GM12875 (cell line): ENCODE data around the gene NT5DC1.

Source experiments
- H3K4me3 ChIP-seq: one replicate; pipeline ENCODE4 v1.5.1; 2011; ENCODE audit warnings: low read depth, low read length, control low read depth
- TF ChIP-seq, protein P1 (sequence below): IDR thresholded peaks from 2 replicates; pipeline ENCODE4 v1.5.1; 2011; ENCODE audit warnings: low read depth, mild to moderate bottlenecking, control low read depth, inconsistent platforms, low read length, moderate library complexity, borderline replicate concordance; ENCODE audit not compliant: insufficient read depth

NT5DC1 gene

DNA sequence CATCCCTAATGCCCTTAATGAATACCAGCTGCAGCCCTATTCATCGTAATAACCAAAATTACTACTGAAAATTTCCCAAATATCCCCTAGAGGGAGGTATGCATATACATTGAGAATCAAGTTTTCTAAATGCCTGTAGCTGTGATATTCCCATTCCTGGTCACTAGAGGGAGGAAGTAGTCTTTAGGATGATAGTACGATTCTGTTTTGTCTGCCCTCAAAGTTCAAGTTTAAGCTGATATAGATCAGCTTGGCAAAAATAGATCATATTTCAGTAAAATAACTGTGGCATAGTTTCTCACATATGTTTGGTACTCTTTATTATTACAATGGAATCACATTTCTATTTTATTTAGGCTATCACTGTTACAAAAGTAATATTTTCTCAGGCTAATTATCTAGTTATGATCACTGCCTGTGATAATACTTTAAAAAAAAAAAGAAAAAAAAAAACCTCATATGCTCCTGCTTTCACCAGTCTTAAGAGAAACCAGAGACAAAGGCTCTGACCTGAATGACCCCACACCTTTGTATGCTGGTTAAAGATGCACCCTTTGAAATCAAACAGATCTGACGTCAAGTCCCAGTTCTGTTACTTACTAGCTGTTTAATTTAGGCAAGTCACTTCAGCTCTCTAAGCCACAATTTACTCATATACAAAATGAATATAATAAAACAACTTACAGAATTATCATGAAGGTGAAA, 168.1 kb downstream of the NT5DC1 start:
- H3K4me3 ChIP-seq = no peak overlapping the region
- TF ChIP-seq, protein P1, sequence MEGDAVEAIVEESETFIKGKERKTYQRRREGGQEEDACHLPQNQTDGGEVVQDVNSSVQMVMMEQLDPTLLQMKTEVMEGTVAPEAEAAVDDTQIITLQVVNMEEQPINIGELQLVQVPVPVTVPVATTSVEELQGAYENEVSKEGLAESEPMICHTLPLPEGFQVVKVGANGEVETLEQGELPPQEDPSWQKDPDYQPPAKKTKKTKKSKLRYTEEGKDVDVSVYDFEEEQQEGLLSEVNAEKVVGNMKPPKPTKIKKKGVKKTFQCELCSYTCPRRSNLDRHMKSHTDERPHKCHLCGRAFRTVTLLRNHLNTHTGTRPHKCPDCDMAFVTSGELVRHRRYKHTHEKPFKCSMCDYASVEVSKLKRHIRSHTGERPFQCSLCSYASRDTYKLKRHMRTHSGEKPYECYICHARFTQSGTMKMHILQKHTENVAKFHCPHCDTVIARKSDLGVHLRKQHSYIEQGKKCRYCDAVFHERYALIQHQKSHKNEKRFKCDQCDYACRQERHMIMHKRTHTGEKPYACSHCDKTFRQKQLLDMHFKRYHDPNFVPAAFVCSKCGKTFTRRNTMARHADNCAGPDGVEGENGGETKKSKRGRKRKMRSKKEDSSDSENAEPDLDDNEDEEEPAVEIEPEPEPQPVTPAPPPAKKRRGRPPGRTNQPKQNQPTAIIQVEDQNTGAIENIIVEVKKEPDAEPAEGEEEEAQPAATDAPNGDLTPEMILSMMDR = peak; percentile 59; the same call in 1 of the 2 replicates

- H3K4me3 ChIP-seq = no peak overlapping the region
- TF ChIP-seq, protein P1 = no peak
Observed at GRCh38 chr6:116271149-116271708, 170.6 kb downstream of the NT5DC1 start.

DNA sequence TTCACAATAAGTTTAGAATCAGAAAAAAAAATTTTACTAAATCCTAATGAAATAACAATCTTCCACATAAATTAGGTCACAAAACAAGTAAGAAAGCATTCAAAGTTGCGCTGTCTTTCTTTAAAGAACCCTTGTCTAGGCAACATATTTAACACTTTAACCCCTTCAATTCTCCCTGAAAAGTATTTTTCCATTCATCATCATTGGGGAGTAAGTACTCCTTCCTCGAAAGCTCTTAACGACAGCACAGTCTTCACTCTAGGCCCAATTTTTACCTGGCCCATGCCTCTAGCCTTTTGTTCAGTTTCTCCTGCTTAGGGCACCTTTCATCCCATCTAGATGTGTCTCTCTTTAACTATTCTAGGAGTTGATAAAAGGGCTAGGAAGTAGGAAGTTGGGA, 176.5 kb downstream of the NT5DC1 start:
- H3K4me3 ChIP-seq = peak overlapping the region; percentile 12

GRCh38 chr6:116278481-116278829, 177.8 kb downstream of the NT5DC1 start:
- TF ChIP-seq, protein P1 = no peak
- peak overlapping the region; percentile 69 for H3K4me3 ChIP-seq

More for the DNA sequence above, 176.5 kb downstream of the NT5DC1 start:
- TF ChIP-seq, protein P1 = no peak

- TF ChIP-seq, protein P1 = no peak
- peak overlapping the region; percentile 69 for H3K4me3 ChIP-seq
Observed at GRCh38 chr6:116278854-116279231, 178.2 kb downstream of the NT5DC1 start.

- peak within 1 kb of the TSS; percentile 69 for H3K4me3 ChIP-seq
- TF ChIP-seq, protein P1 = no peak
Observed at GRCh38 chr6:116279232-116280160, 178.8 kb downstream of the NT5DC1 start, which contains the start of gene TSPYL1. TSPYL1 (minus strand) TSS chr6:116279930; CDS start chr6:116279830, 100 bp downstream.
